ENCODE data around the gene PRSS8.

GRCh38 chr16:31142109-31143010, 6.8 kb upstream of the PRSS8 start:
- TF ChIP-seq CTCF (IDR thresholded peaks at IDR 0.05) (peak; percentile 99), REST (IDR thresholded peaks at IDR 0.05; ENCODE audit: insufficient read depth in 1 of 2, low read depth in 2 of 2, low read length in 1 of 2) (no peak), POLR2AphosphoS5 (IDR thresholded peaks at IDR 0.05; ENCODE audit: low read depth, low read length) (no peak), SIN3A (IDR thresholded peaks at IDR 0.05; ENCODE audit: borderline replicate concordance, insufficient read depth, low read depth, low read length) (no peak)

Measured in Panc1 (cell line).